HG03558 (cell line): ENCODE data around the gene METTL26.

Experiments used
- ATAC-seq: cut with Tn5 transposase; IDR thresholded peaks from one replicate; pipeline ENCODE4 v1.9.1; 2021; ENCODE audit warnings: moderate number of reproducible peaks; ENCODE audit not compliant: unreplicated experiment; ENCODE audit errors: extremely low read depth

Gene METTL26

DNA sequence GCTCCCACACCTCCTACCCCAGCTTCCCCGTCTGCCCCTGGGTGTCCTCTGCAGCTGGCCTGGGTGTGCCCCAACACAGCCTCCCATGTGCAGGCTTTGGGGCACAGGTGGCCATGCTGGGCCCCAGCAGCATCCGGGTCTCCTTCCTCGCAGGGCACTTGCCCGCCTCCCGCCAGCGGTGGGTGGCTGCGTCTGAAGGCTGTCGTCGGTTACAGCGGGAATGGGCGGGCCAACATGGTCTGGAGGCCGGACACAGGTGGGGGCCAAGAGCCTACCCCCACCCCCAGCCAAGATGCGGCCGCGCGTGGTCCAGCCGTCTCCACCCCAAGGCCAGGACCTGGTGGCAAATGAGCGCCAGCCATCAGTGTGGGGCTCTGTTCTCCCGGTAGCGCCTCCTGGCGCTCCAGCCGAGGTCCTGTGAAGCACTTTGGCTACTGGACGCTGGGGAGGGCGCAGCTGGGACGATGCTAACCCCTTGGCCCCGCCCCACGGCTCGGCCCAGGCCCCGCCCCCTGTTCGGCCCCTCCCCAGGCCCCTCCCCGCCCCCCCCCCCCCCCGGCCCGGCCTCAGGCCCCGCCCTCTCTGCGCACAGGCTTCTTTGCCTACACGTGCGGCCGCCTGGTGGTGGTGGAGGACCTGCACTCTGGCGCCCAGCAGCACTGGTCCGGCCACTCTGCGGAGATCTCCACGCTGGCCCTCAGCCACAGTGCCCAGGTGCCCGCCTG is 24.5 kb upstream of the METTL26 start:
- no peak for ATAC-seq

DNA sequence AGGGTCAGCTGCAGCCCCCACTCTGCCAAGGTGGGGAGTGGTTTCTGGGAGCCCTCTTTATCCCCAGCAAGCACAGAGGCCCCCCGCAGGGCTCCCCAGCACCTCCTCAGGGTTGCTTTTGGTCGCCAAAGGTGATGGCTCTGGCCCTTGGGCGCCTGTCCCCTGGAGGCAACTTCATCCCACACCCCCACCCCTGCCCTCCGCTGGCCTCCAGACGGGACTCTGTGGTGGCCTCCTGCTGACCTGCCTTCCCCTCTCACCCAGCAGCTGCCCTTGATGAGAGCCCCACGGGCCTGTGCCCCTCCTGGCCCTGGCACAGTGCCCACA is 24.0 kb upstream of the METTL26 start:
- ATAC-seq = no peak

DNA sequence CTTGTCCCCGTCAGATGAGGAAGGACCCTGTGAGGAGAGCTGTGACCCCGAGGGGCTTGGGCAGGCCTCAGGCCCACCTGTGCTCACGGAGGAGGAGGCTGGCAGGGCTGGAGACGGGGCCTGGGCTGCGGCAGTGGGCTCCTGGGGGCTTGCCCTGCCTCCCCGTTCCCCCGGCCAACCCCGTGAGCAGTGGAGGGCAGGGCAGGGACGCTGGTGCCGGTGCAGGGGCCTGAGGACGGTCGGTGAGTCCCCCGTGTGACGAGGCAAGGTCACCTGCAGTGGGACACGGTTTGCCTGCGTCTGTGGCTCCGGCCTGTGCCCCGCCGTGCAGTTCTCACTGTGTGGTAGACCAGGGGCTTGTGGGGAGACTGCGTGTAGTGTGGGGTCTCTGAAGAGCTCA is 23.5 kb upstream of the METTL26 start:
- no peak for ATAC-seq

DNA sequence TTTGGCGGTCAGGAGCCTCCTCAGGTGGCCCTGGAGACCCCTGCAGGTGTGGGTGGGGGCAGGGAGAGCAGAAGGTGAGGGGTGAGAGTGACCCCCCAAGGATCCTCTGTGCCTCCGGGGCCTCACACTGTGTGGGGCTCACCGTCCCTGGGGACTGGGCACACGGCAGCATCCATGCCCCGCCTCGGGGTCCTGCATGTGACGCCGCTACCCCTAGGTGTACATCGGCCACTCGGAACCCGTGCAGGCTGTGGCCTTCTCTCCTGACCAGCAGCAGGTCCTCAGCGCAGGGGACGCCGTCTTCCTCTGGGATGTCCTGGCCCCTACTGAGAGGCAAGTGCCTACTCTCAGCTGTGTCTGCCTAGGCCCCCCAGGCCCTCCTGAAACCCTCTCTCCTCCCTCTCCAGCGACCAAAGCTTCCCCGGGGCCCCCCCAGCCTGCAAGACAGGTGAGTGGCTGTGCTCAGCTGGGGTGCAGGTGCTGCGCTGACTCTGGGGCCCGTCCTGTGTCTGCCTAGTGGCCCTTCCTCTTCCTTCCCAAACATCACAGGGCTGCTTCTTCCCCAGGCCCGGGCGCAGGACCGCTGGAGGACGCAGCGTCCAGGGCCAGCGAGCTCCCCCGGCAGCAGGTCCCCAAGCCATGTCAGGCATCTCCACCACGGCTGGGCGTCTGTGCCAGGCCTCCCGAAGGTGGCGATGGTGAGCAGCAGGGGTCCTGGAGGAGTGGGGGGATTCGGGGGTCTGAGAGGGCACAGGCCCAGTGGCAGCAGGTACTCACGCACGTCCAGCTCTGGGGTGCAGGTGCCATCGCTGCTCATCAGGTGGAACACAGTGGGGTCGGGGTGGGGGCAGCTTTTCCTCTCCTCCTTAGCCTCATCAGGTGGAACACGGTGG is 22.8 kb upstream of the METTL26 start:
- ATAC-seq = no peak

DNA sequence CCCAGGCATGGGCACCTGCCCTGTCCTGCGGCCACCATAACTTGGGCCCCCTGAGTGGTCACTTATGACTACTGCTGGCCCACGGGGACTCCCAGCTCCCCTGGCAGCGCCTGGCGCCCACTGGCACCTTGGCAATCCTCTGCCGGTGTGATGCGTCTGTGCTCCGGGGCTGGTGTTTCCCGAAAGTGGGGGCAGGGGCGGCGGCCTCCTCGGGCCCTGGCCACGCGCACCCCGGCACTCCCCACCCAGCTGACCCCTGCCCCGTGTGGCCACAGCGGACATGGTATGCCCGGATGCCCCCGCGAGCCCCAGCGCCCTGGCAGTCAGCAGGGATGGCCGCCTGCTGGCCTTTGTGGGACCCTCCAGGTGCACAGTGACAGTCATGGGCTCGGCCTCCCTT is 21.4 kb upstream of the METTL26 start:
- no peak for ATAC-seq

DNA sequence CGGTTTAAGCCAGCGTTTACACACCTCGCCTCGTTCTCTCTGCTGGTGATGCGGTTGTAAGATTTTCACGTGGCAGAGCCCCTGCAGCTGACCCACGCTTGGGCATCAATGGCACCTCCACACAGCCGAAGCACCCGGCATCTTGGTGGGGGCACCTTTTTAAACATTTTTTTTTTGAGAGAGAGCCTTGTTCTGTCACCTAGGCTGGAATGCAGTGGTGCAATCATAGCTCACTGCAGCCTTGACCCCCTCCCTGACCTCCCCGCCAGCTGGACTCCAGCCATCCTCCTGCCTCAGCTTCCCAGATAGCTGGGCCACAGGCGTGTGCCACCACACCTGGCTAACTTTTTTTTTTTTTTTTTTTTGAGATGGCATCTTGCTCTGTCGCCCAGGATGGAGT is 17.9 kb upstream of the METTL26 start:
- ATAC-seq = no peak

DNA sequence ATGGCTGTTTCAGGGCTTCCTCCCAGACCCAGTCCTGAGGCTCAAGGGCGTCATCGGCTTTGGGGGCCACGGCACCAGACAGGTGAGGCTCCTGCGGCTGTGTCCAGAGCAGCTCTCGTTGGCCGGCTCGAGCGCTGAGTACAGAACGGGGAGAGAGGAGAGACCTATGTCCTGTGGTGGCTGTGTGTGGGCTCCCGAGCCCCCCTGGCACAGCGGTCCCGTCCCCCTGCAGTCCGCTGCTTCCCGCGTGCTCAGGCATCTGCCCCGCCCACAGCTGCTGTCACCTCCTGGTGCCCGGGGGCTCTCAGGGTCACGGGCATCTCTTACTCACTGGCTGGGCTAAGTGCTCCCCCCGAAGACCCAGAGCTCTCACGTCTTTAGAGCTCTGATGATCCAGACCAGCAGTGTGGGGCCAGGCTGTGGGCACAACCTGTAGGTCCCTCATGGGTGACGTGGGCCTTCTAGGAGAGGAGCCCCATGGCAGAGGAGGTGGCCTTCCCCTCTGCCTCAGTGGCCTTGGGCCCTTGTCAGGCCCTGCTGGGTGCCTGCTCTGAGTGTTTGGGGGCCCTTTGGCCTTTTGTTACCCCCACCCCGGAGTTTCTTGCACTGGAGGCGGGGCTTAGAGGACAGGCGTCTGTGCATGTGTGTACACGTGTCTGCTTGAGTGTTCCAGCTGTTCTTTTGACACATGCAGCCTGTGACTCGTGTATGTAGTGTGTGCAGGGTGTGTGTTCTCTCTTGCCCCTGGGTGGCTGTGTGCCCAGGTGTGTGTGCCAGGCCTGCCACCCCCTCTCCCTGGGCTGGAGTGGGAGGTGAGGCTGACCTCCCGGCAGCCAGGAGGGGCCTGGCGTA is 16.6 kb upstream of the METTL26 start:
- ATAC-seq = no peak

DNA sequence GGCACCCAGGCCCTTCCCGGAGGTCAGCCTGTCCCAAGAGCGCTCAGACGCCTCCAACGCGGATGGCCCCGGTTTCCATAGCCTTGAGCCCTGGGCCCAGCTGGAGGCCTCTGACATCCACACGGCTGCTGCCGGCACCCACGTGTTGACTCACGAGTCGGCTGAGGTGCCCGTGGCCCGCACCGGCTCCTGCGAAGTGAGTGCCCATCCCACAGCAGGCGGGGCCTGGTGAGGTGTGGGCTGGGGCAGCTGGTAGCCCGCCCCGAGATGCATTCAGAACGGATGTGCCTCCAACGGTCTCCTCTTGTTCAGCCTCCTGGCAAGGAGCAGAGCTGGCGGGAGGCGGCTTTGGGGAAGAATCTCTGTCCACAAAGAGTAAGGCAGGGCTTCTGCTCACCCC is 15.7 kb upstream of the METTL26 start:
- ATAC-seq = no peak

DNA sequence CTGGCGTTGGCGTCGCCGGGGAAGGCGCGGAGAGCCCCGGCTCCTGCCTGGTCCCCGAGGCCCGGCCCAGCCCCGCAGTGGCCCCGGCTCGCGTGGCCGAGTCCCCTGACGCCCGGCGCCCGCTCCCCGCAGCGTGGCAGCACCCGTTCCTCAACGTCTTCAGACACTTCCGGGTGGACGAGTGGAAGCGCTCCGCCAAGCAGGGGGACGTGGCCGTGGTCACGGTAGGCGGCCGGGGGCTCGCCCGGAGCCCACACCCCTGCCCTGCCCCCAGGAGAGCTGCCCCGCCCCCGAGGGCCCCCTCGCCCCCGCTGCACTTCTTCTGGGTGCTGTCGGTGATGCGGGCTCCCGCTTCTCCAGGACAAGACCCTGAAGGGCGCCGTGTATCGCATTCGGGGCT is 13.5 kb upstream of the METTL26 start:
- ATAC-seq = no peak

DNA sequence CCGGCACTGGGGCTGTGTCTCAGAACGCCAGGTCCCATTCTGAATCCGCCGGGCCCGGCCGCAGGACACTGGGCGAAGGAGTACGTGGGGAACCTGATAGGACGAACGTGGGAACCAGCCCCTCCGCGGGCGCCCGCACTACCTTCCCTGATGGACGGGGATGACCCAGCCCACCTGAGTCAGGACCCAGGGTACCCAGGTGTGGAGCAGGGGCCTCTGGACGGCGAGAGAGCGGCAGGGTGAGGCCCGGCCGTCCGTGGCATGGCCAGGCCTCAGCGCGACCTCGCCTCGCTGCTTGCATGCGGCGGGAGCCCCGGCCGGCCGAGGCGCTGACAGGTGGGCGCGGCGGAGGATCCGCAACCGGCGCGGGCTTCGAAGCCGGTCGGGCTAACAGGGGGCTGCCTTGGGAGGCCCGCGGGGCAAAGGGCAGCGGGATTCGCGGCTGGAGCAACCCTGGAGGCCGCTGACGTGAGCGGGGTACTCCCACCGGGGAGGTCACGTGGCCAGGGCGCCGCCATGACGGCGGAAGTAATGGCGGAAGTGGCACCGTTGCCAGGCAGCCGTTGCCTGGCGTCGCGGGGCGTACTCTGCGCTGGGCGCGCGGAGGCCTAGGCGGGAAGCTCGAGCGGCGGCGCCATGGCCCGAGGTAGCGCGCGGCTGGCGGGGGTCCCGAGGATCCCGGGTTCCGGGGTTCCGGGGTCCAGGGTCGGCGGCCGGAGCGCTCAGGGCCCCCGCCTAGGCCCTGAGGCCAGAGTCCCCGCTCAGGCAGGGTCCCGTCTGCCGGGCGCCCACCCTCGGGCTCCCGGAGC is 12.9 kb upstream of the METTL26 start, which contains the start of gene WDR90:
Gene WDR90, plus strand, starts transcription at position 585 of the 809 bp plus-strand sequence. Its CDS starts 52 bp downstream, at position 637.
- peak; percentile 46 for ATAC-seq

DNA sequence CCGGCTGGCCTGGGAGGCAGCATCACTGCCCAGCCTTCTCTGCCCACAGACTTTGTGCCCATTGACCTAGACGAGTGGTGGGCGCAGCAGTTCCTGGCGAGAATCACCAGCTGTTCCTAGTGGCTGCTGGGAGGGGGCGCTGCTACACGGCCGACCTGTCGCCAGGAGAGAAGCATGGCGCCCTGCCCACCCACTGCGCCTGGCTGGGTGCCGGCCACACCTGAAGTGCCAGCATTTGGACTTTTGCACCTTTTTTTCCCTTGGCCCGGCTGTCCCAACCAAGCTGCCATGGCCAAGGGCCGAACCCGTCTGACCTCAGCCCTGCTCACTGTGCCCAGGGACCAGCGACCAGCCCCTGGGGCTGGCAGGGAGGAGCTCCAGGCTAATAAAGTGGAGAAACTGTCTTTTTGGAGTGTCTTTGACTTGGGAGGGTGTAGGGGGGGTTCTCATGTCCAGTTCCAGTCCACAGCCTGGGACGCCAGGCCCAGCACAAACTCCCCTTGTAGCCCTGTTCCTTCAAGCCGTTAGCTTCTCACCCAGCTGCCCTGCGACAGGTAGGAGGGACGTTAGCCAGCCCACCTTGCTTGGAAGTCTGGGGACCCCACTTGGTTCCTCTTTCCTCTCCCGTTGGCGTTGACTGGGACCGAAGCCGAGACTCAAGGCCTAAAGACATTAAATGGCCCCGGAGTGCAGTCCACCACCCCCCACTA is 12.1 kb upstream of the METTL26 start:
- no peak for ATAC-seq

DNA sequence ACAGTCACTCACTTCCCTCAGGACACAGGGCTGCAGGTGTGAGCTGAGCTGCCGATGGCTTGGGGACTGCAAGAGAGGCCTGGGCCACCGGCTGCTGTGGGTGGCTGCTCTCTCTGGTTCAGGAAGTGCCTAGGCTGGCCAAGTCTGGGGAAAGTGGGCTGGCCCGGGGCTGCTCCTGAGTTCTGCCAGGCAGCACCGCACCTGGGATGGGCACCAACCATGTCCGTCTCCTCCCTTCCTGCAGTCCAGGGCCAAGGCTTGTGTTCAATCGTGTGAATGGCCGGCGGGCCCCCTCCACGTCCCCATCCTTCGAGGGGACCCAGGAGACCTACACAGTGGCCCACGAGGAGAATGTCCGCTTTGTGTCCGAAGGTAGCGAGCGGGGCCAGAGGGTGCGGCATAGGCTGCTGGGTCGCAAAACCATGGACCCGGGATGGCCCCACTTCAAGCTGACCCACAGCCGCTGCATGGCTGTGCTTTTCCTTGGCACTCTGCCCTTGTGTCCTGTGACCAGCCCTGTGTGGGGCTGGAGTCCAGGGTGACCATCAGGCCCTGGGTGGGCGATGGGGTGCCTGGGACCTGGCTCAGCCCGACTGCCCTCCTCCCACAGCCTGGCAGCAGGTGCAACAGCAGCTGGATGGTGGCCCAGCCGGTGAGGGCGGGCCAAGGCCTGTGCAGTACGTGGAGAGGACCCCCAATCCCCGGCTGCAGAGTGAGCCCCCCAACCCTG is 11.2 kb upstream of the METTL26 start:
- ATAC-seq = no peak

DNA sequence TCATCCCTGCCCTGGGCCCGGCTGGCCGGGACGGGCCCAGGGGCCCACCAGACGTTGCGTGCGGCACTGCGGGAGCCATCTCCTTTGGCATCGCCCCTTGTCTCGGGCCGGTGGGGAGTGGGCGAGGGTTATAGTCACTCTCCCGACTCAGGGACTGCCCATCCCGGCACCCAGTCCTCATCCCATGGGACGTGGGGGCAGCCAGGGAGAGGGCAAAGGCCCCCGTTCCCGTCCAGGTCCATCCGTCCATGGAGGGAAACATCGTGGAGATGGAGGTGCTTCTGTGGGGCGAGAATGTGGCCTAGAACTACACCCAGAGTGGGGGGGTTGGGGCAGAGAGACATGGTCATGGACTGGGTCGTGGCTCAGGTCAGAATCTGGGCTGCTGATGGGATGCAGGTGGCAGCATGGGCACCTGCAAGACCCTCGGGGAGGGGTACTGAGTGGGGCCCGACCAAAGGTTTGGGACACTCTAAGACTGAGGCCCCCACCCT is 10.6 kb upstream of the METTL26 start:
- no peak for ATAC-seq

DNA sequence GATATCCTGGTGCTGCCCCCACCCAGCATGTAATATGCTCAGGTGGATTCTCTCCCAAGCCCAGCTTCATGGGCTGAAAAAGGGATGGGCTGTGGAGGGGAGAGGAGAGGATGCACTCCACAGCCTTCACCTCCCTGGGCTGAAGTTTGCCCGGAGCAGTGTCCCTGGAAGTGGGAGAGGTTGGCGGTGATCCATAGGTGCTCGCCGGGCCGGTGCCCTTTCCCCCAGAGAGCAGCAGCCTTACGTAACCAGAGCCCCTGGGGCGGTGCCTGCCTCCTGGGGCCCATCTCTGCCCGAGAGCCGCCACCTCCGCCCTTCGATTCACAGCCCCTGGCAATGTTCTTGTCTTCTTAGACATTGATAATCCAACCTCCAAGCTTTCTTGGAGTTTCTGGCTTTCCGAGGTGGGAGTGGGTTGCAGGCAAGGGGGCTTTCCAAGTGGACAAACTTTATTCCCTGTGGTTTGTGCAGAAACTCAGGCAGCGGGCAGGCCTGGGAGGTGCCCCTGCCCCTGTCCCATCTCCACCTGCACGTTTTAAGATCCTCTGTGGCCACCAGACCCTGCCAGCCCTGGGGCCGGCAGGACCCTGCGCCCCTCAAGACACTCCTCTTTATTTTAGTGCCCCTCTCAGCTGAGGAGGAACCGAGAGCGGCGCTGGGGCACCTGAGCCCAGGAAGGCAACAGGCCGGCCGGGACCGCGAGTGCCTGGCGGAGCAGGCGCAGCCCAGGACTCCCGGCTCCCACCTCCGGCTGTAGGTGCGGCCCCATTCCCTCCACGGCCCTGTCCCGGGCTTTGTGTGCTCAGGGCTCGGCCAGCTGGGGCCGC is 10.0 kb upstream of the METTL26 start:
- no peak for ATAC-seq

DNA sequence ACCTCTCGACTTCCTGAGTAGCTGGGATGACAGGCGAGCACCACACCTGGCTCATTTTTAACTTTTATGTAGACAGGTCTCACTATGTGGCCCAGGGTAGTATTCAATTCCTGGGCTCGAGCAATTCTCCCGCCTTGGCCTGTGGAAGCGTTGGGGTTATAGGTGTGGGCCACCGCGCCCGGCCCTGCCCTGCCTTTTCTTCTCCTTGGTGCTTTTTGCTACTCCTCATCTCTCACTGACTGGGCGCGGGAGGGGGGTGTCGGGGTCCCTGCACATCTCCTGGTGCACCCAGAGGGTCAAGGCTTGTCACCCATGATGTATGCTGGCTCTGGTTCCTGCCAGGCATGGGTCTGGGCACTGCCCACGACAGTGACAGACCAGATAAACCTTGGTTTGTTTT is 8.5 kb upstream of the METTL26 start:
- no peak for ATAC-seq

DNA sequence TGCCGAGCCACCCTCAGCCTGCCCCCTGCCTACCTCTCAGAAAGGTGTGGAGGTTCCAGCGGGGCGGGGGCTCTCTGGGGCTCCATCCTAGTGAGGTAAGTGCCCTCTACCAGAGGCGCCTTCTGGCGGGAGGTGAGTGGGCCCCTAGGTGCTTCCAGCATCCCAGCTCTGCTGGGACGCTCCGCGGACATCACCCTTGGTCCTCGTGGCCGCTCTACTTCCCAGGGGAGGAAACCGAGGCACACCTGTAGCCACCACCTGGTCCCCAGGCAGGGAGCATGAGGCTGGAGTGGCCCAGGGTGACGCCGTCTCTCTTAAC is 6.9 kb upstream of the METTL26 start:
- no peak for ATAC-seq

DNA sequence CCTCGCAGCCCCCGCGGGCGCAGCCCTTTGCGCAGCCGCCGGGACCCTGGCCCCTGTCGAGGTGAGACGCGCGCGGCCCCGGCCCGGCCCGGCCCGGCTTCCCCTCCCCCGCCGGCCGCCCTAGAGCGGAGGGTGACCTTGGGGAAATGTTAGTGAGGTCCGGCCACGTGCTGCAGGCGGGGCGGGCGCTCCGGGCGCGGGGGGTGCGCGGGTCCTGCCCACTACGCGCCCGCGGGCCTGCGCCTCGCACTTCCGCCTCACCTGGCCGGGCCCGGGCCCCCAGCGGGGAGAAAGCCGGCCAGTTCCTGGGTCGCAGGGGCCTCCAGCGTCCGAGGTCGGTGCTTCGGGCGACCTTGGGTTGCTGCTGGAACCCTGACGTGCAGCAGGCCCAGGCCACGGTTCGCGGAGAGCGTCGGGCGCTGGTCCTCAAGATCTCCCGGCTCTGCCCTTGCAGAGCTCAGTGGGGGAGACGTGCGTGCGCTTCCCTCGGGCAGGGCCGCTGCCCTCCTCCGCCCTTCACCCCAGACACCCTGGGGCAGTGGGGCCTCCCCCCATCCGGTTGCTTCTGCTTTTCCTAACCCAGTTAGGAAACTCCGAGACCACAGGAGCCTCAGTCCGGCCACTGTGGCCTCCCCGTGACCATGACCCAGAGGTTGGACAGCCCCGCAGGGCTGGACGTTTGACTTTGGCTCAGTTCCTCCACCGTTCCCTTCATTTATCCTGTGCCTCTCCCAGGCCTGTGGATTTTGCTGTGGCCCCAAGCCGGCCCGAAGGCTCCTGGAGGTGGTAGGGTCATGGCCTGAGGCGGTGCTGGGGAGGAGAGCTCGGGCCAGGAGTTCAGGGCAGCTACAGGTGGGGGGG is 6.3 kb upstream of the METTL26 start:
- ATAC-seq = no peak
